HUES48 (cell line): Measurements from ENCODE around the gene TFEC.

Experiments
- H3K27ac ChIP-seq: one replicate; pipeline ENCODE4 v1.7.0; 2013; ENCODE audit warnings: low read depth, low read length, inconsistent platforms
- H3K27me3 ChIP-seq: 2 replicates; pipeline ENCODE4 v1.6.1; 2013; ENCODE audit warnings: mild to moderate bottlenecking, low read length; ENCODE audit not compliant: control insufficient read depth, insufficient read depth
- H3K36me3 ChIP-seq: 2 replicates; pipeline ENCODE4 v1.6.1; 2013; ENCODE audit warnings: low read length; ENCODE audit not compliant: control insufficient read depth, insufficient read depth
- H3K4me1 ChIP-seq: 2 replicates; pipeline ENCODE4 v1.6.1; 2013; ENCODE audit warnings: mild to moderate bottlenecking, low read length; ENCODE audit not compliant: control insufficient read depth, insufficient read depth
- H3K4me3 ChIP-seq: 2 replicates; pipeline ENCODE4 v1.5.1; 2013; ENCODE audit warnings: mild to moderate bottlenecking, low read depth, low read length
- H3K9ac ChIP-seq: 2 replicates; pipeline ENCODE4 v1.6.1; 2013; ENCODE audit warnings: mild to moderate bottlenecking, low read depth, low read length, moderate library complexity
- H3K9me3 ChIP-seq: 2 replicates; pipeline ENCODE4 v1.6.1; 2013; ENCODE audit warnings: low read length; ENCODE audit not compliant: control insufficient read depth, insufficient read depth

The TFEC gene

DNA sequence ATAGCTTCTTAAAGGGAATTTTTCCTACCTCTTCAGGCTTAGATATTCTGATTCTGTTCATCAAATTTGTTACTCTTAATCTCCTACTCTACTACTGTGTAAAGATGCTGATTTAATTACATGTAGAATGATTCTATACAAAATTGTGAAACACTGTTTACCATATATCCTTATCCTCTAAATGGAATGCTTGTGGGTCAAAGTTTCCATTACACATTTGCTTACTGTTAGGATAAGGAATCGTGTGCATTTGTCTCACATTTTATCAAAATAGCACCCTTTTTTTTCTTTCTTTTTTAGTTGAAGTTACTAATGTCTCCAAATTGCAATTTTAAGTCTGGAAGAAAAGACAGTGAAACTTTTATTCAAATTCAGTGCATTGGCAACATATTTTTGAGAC lies 65.3 kb downstream of the TFEC start:
- Histone ChIP-seq H3K9me3 (no peaks in the 10 kb centered on the region), H3K36me3 (no peaks in the 10 kb centered on the region), H3K4me3 (no peak overlapping the region), H3K27ac (no peak overlapping the region), H3K9ac (no peak overlapping the region), H3K4me1 (no peaks in the 10 kb centered on the region), H3K27me3 (no peaks in the 10 kb centered on the region)

DNA sequence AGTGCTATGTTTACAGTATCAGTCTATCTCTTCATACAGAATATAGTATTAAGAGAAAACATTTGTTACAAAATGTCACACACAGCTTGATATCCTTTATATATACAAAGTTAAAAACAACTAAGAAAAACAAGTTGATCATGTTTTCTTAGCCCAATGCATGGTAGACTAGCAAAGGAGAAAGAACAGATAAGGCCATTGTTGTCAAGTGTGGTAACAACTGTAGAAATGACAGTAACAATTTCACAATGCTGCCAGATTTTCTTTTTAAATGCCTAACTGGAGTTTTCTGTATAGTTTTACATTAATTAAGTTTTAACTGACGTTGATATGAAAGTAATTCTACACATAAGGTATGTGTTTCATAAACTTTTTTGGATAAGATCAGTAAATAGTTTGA lies 65.8 kb downstream of the TFEC start:
- Histone ChIP-seq H3K4me1 (no peaks in the 10 kb centered on the region), H3K27ac (no peak overlapping the region), H3K4me3 (no peak overlapping the region), H3K27me3 (no peaks in the 10 kb centered on the region), H3K9ac (no peak overlapping the region), H3K9me3 (no peaks in the 10 kb centered on the region), H3K36me3 (no peaks in the 10 kb centered on the region)

DNA sequence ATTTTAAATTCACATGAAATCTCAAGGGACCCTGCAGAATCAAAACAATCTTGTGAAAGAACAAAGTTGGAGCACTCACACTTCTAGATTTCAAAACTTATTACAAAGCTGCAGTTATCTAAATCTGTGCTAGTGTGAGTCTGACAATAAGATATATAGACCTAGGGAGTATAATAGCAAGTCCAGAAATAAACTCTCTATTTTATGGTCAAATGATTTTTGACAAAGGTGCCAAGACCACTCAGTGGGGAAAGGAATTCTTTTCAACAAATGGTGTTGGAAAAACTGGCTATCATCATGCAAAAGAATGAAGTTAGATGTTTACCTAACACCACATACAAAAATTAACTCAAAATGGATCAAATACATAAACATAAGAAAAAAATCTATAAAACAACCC lies 68.2 kb downstream of the TFEC start:
- Histone ChIP-seq H3K36me3 (no peaks in the 10 kb centered on the region), H3K9me3 (no peaks in the 10 kb centered on the region), H3K4me1 (no peaks in the 10 kb centered on the region), H3K4me3 (no peak overlapping the region), H3K27ac (no peak overlapping the region), H3K9ac (no peak overlapping the region), H3K27me3 (no peaks in the 10 kb centered on the region)

DNA sequence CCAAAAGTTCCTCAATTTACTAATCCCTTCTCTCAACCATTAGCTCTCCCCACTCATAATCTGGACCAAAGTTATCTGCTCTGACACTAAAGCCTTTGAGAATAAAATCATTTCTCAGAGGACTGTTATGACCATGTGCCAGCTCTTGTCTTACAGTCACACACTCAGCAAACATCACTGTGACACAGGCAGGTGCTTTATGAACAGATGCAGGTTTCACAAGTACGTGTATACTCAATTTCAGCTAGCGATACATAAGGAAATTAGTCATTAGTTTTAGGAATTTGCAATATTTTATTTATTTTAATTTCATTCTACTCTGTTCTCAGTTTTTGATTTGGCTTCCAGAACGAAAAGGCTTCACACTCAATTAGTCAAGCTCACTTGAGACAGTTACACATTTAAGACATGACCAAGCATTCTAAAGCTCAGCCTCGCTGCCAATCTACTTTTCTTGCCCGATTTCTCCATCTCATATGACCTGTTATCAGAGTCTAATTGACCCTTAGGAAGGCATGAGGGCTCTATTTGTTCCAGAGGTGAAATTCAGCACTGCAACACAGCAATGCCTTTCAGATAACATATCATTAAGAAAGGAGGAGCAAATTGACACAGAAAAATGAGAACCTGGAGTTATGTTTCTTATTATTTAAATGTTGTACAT lies 76.8 kb downstream of the TFEC start:
- H3K27ac ChIP-seq: no peak overlapping the region

DNA sequence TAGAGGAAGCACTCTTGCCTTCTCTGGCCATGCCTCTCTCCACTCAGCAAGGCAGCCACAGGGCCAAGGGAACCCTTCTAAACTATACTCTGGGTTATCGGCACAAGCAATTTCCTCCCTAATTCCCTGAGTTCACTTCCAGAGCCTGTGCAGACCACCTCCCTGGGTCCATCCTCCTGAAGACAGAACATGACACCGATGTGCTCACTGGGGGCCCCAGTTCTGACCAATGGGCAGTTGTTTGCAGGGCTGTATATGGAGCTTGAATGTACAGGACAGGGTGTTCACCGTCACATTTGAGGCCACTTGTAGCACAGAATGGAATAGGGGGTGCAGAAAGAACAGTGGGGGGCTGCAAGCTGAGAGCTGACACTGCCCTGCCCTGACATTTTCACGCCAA lies 77.7 kb downstream of the TFEC start:
- H3K36me3 ChIP-seq: no peaks in the 10 kb centered on the region
- no peak overlapping the region for H3K27ac ChIP-seq
- H3K4me3 ChIP-seq: no peak overlapping the region
- no peaks in the 10 kb centered on the region for H3K4me1 ChIP-seq
- no peaks in the 10 kb centered on the region for H3K9me3 ChIP-seq
- no peak overlapping the region for H3K9ac ChIP-seq
- no peaks in the 10 kb centered on the region for H3K27me3 ChIP-seq

More for the DNA sequence above, 76.8 kb downstream of the TFEC start:
- Histone ChIP-seq H3K9ac (no peak overlapping the region), H3K36me3 (no peaks in the 10 kb centered on the region), H3K9me3 (no peaks in the 10 kb centered on the region), H3K4me3 (no peak overlapping the region), H3K4me1 (no peaks in the 10 kb centered on the region), H3K27me3 (no peaks in the 10 kb centered on the region)

DNA sequence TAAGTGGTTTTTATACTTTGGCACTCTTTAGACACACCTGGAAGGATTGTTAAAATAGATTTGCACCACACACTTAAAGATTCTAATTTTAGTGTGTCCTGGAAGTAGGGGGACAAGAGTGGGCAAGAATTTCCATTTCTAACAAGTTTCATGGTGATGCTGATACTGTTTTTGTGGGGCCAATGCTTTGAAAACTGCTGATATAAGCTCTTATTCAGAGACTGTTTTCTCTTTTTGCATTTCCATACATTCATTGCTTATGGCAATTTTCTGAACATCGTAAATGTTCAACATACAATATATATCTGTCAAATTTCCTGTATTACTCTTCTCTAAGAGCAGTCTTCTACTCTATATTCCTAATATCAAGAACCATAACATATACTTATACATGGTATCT lies 79.0 kb downstream of the TFEC start:
- Histone ChIP-seq H3K27me3 (no peaks in the 10 kb centered on the region), H3K36me3 (no peaks in the 10 kb centered on the region), H3K4me1 (no peaks in the 10 kb centered on the region), H3K27ac (no peak overlapping the region), H3K9me3 (no peaks in the 10 kb centered on the region), H3K9ac (no peak overlapping the region), H3K4me3 (no peak overlapping the region)

DNA sequence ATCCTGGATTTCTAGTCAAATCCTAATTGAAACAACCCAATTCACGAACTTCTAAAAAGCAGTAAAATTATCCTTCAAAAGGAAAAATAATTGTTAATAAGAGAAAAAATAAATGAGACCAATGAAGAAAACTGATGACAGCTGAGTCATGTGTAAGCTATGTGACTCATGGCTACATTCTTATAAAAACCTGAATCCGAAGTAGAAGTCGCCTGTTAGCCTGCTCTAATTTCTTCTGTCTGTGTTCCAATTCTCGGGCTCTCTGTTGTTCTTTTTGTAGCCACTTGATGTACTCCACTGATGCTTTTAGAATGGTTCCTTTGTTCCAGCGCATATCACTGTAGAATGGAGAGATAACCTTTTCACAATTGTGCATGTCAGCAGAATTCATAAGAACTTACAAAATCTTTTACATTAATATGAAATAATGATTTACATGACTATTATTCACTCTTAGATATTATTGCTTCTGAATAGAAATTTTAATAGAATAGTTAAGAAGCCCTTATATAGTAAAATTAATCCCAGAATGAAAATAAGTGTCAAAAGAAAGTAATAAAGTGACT lies 88.8 kb downstream of the TFEC start:
- Histone ChIP-seq H3K27me3 (no peaks in the 10 kb centered on the region), H3K4me3 (no peak overlapping the region), H3K36me3 (no peaks in the 10 kb centered on the region), H3K27ac (no peak overlapping the region), H3K9me3 (no peaks in the 10 kb centered on the region), H3K9ac (no peak overlapping the region), H3K4me1 (no peaks in the 10 kb centered on the region)

DNA sequence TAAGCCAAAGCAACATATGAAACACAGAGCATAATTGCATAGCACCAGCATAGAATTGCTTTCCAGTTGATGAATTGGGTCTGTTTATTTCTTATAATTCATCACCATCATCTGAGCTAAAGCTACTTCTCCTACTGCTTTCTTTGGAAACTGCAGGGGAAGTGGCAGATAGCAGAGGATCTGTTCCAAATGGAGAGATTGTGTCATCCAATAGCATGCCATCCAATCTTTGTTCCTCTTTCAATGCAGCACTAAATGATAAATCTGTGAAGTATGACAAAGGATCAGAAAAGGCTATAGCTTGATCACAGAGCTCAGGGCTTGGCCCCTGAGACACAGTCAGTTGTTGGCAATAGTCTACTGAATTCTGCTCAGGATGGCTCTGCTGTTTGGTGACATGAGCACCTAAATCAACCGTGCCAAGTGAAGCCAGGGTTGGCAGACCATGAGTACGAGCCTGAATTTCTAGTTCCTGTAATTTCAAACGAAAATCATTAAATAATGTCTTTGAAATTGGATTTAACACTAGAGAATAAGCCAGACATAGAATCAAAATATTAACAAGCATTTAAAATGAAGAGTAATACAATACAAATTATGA lies 90.0 kb downstream of the TFEC start:
- Histone ChIP-seq H3K27me3 (no peaks in the 10 kb centered on the region), H3K36me3 (no peaks in the 10 kb centered on the region), H3K4me1 (no peaks in the 10 kb centered on the region), H3K4me3 (no peak overlapping the region), H3K27ac (no peak overlapping the region), H3K9me3 (no peaks in the 10 kb centered on the region), H3K9ac (no peak overlapping the region)

DNA sequence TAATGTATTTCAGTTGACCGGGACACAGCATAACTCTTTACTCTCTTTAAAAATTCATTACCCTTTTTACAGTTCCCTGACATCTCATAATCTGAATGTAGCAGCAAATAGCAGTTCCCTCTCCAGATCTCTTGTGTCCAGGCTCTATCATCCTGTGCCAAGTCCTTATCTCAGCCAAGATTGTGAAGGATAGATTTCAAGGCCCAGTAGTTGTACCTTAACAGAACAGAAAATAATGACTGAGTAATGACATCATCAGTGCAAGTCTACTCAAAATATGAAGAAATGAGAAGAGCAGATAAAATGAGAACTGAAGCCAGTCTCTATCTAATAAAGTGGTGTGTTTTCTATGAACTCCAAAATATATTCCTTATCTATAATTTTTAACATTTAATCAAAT lies 92.6 kb downstream of the TFEC start:
- H3K9ac ChIP-seq: no peak overlapping the region
- H3K27ac ChIP-seq: no peak overlapping the region
- H3K9me3 ChIP-seq: no peaks in the 10 kb centered on the region
- H3K4me3 ChIP-seq: no peak overlapping the region
- H3K4me1 ChIP-seq: 0 out of 2 replicates have a peak, but pooled peaks cover 7% of the 10 kb centered on the region
- no peaks in the 10 kb centered on the region for H3K27me3 ChIP-seq
- no peaks in the 10 kb centered on the region for H3K36me3 ChIP-seq

DNA sequence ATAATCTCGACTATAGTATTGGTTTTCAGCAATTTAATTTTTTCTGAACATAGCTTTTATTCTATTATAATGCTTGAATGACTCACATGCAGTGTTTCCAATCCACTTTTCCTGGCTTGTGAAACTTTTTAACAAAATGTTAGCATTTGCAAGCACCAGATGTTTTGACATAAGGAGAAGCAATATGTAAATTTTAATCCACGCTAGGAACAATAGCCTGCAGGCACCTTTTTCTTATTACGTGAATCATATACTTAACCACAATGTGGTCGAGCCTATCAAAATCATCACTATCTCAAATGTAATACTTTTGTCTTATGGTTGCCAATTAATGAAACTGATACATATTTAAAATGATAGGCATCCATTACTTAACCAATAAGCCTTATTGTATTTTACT lies 97.1 kb downstream of the TFEC start:
- Histone ChIP-seq H3K4me1 (0 out of 2 replicates have a peak, but pooled peaks cover 8% of the 10 kb centered on the region), H3K9ac (no peak overlapping the region), H3K36me3 (no peaks in the 10 kb centered on the region), H3K4me3 (no peak overlapping the region), H3K9me3 (no peaks in the 10 kb centered on the region), H3K27ac (no peak overlapping the region), H3K27me3 (no peaks in the 10 kb centered on the region)

DNA sequence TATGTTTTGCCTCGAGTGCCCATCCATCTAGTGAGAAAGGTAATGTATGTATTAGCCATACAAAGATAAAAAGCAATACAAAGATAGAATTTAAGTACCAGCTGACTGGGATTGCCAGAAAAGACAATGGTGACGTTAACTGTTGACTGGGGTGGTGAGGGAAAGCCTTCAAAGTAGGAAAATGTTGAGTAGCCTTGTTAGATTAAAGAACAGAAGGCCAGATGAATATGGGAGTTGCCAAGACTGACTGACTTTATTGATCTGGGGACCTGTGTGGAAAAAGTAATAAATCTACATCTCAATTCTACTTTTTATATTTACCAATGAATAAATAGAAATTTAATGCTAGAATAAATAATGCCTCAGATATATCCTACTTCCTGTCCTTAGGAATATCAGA lies 97.7 kb downstream of the TFEC start:
- Histone ChIP-seq H3K27ac (no peak overlapping the region), H3K27me3 (no peaks in the 10 kb centered on the region), H3K9ac (no peak overlapping the region), H3K36me3 (no peaks in the 10 kb centered on the region), H3K4me3 (no peak overlapping the region), H3K9me3 (no peaks in the 10 kb centered on the region), H3K4me1 (0 out of 2 replicates have a peak, but pooled peaks cover 8% of the 10 kb centered on the region)
